HG03135 (cell line): ENCODE data around the gene TUFT1.
"Not testable (repeated sequence)": the region's sequence is repeated elsewhere in the genome, so short reads cannot be mapped to it uniquely, and the experiment has no call there.

Experiments used
- ATAC-seq: cut with Tn5 transposase; IDR thresholded peaks from one replicate; pipeline ENCODE4 v1.9.1; 2021; ENCODE audit warnings: mild to moderate bottlenecking, moderate library complexity; ENCODE audit not compliant: unreplicated experiment

Gene TUFT1

DNA sequence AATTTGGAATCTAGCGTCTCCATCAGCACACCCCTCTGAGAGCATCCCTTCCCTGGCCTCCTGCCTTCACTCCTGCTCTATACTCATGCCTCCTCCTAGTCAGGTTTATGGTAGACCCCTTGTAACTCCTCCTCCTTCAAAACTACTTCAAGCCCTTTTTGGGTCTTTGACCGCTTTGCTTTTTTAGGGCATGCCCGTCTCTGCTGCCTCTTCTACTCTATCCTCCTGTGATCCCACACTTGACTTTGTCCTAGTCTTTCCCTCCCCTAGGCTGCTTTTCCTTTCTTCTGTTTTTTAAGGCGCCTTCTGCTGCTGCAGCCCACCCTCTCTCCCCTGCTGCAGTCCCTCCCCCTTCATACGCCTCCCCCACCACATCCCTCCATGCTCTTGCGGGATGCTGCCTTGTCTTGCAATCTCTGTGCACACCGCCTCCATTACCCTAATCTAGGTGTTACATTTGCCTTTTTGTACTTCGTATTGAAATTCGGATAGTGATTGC, 73.2 kb downstream of the TUFT1 start:
- no peak for ATAC-seq

DNA sequence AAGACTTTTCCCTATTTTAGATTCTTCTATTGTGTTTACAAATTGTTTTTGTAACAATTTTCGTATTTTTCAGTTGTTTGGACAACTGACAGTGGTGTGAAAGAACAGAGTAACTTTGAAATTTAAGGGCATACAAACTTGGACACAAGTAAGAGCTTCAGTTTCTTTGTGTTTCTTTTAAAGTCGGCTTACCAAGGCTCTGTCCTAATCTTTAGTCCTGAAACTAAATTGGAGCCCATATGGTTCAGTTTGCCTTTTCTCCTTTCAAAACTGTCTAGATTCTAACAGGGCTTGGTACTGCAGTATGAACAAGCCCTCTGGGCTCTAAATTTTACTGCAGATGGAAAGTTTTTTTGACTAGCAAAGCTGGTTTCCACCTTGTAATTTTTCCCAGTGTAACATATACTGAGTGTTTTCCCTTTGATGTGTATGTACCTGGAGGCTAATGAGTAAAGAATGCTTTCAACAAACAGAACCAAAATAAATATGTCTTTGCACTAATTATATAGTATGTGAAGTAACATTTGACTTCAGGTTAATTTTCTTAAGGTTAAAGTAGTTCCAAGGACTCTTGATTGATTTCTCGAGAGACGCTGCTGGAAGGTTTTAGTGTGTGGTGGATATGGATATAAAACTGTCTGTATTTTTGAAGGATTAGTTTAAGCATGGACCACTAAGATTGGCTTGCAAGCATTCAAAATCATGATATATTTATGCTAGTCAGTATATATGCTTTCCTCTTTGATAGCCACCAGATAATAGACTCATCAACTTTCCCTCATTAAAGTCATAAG, 75.8 kb downstream of the TUFT1 start:
- ATAC-seq = no peak

DNA sequence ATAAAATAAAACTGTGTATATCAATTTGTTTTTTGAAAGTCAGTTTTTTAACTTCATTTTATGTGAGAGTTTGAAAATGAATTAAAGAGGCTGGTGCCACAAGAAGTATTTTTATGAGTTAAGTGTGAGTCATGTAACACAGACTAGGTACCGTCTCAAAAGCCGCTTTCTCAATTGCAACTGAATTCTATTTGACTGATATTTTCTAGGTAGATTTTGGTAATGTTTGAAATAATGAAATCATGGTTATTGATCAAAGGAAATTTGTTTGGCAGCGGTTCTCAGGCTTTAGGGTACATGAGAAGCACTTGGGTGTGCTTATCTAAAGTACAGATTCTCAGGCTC, 76.4 kb downstream of the TUFT1 start:
- ATAC-seq = no peak

DNA sequence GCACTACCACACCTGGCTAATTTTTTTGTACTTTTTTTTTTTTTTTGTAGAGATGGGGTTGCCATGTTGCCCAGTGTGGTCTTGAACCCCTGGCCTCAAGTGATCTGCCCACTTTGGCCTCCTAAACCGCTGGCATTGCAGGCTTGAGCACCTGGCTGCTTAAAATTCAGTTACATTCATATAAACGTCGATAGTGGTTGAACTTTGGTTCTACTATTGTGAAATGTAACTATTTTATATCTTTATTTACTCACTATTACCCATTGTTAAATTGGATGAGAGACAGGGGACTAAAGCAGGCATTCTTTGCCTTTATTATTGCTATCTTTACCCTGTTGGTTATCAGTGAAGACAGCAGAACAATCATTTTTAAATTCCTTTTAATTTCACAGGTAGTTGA, 77.9 kb downstream of the TUFT1 start:
- ATAC-seq = no peak

DNA sequence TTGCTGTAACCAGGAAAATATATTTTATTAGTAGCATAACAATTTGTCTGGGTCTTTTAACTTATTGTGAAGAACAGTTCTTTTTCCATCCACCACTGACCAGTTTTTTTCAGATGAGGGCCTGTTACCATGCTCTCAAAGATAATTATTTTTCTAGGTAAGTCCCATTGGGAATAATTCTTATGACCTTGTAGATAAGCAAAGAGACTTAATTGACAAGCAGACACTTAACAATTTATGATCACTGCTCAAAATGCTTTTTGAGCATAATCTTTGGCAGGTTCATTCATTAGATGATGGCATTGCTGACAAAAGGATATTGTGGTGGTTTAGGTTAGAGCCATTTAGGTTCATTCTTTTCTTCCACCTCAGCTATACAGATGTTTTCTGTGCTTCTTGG, 78.4 kb downstream of the TUFT1 start:
- no peak for ATAC-seq

DNA sequence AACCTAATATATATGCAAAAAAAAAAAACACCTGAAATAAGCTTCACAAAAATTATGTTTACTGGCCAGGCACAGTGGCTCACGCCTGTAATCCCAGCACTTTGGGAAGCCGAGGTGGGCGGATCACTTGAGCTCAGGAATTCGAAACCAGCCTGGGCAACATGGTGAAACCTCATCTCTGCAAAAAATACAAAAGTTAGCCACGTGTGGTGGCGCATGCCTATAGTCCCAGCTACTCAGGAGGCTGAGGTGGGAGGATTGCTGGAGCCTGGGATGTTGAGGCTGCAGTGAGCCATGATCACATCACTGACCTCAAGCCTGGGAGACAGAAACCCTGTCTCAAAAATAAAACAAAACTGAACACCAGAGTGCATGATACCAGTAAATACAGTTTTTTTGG, 78.9 kb downstream of the TUFT1 start:
- ATAC-seq = not testable (repeated sequence)

DNA sequence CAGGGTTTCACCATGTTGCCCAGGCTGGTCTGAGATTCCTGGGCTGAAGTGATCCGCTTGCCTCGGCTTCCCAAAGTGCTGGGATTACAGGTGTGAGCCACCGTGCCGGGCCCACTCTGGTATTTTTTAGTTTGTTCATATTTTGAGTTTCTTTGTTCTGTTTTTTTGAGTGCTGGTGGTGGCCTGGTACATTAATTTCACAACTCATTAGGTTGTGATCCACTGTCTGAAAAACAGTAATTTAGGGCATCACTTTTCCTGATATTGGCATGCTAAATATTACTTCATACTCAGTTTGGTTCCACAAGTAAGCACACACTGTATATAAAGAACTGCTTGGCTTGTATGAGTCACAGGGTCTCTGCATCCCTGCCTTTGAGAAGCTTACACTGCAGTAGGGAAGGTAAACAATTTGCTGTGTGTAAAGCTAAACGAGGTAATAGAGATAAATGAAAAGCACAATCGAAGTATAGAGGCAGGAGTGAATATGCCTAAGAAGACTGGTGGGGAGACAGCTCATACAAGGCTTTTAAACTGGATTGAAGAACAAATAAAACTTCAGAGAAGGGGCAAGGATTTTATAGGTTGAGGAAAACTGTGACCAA, 79.5 kb downstream of the TUFT1 start:
- no peak for ATAC-seq

DNA sequence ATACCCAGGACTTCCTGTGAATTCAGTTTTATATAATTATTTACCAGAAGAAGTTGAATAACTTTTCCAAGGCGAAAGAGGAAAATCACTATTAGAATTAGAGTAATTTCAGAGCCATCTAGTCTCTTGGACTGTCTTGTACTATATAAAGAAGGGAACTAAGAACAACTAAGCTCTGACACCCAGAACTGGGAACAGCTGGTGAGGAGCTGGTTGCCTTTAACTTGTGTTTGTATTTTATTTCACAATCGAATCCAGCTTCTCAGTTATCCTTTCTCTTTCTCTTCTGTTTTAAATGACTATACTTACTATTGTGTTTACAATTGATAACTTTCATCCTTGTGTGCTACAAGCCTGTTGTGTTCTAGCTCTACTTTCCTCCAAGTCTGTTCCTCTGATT, 80.2 kb downstream of the TUFT1 start:
- ATAC-seq = no peak

DNA sequence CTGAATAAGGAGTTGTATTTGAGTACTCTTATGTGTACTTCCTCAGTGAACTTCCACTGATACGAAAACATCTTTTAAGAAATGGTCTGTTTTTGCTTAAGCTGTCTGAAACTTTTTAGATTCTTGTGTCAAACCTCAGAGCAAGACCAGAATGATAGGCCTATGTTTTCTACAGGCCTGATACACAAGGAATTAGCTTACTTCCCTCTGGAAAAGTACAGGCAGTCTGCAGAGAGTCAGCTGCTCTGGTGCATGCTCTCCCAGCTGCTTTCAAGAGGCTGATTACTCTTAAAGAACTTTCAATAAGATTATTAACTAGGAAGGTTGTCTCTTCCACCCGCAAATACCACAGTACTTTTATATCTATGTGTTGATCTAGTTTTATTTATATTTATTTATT, 81.2 kb downstream of the TUFT1 start:
- ATAC-seq = no peak

DNA sequence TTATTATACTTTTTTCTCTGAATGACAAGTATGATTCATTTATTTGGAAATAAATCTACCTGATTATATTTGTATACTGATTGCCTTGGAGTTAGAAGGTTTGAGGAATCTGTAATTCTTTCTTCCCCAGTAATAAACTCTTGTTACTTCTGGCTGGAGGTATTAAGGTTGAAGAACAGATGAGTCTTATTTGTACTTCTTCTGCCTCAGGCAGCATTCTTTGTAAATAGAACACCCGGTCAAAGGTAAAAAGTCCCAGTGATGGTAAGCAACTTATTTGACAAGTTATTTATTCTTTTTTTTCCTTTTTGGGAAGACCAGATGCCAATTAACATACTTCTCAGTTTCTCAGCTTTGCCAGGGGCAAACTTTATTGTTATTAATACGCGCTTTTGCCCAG, 84.7 kb downstream of the TUFT1 start:
- no peak for ATAC-seq

DNA sequence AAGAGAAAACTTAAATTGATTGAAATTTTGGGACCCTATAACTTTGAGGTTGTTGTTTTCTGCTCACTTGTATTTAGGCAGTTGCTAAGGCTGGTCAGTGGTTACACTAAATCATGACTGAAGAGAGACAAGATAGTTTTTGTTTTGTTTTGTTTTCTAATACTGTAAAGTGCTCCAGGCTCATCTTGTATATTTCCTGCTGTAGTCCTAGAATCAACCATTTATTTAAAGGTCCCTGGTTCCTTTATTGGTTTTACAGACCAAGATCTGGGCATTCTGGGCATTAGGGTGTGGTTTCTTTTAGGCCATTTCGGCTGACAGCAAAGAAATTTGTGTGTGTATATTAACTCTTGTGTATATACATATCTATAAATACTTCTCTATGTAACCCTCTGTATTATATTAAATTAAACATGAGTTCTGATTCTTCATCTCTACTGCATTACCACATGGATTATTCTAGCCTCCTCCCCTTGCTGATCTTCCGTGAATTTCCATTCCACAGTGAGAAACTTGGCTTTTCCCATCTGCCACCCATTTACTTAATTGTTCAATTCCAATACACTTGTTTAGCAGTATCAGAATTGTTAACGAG, 86.7 kb downstream of the TUFT1 start:
- ATAC-seq = no peak

DNA sequence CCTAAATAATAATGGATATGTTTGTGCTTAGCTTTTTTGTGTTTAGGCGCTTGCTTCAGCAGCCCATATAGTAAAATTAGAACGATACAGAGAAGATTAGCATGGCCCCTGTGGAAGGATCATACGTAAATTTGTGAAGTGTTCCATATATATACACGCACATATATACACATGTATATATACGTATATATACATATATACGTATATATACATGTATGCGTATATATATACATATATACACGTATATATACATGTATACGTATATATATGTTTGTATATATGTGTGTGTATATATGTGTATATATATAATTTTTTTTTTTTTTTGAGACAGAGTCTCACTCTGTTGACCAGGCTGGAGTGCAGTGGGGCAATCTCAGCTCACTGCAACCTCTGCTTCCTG, 89.2 kb downstream of the TUFT1 start:
- ATAC-seq = no peak
